GM03348 (cell line): Measurements from ENCODE around the gene STK35.
A peak's percentile ranks its signal among the peaks of the same experiment; 100 is the strongest.

Source experiments
- DNase-seq: peaks from one replicate; pipeline ENCODE4 v3.0.0; 2012; ENCODE audit warnings: low spot score

Gene STK35

DNA sequence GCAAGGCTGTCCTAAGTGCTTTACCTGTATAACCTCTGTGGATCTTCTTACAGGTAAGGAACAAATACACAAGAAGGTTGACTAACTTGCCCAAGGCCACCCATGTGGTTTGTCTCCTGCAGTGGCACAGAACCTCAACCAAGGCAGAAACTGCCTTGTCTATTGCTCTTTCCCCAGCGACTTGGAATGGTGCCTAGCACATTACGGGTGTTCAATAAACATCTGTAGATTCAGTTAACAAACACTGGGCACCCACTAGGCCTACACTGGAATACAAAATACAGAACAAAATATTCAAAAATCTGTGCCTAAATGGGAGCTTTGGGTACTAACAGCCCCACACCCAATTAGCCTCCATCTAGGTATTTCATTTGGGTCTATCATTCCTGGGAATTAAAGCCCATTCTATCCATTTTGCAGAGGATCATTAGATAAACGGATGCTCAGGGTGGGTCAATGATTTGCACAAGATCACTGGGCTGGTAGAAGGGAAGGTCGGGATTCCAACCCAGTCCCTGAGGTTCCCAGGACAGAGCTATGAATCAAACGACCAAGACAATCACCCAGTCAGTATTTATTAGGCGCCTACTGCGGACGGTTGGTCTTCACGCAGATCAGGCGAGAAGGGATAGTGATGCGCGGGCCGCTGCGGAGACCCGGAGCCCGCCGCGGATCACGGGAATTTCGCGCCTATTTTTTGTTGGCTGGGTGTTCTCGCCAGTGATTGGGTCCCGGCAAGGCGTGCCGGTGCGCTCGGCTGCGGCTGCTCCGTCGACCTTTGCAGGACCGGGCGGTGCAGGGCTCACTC lies at the start of gene STK35:
Gene STK35, plus strand, starts transcription at position 771 of the 808 bp plus-strand sequence. CDS start 55 bp downstream, outside the sequence.
- DNase-seq: peak; percentile 88

DNA sequence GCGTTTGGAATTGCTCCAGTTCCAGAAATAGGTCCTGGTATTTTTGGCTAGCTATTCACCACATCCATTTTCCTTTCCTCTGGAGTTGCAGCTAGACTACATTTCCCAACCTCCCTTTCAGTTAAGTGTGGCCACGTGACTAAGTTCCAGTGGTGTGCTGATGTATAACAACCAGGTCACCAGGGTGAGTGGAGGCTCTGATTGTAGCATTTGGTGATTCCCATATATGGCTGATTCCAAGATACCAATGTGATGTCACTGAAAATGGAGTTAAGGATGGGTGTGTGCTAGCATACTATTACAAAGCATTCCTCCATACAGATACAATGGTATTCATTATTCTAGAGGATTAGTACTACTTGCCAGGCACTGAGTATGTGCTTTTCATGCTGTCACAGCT lies 49.7 kb upstream of the STK35 start:
- DNase-seq: no peak

DNA sequence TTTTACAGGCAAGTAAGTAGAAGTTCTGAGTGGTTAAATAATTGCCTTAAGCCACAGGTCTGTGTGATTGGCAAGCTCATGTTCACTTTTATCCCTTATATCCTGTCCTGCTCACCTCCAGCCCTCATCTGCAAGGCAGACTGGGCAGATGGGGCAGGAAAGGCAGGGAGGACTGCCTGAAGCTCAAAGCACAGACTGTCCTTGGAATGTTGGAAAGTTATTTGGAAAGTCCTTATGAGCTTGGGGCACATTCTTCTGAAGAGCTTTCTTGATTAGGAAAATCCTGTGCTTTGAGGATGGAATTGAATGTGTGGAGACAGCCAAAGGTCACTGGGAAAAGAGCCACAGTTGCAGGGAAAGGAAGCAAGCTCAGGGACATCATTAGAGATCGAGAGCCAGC lies 48.9 kb upstream of the STK35 start:
- DNase-seq: no peak

DNA sequence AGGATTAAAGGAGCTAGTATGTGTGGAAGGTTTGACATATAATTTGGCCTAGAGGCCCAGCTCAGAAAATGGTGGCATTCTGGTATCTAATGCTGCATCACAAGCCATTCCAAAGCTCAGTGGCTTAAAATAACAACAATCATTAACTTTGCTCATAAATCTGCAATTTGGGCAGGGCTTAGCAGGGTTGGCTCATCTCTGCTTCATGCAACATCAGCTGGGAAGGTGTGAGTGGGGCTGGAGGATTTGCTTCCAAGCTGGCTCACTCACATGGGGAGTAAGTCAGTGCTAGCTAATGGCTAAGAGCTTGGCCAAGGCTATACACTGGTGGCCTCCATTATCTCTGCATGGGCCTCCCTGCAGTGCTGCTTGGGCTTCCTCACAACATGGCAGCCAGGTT lies 48.0 kb upstream of the STK35 start:
- no peak for DNase-seq

DNA sequence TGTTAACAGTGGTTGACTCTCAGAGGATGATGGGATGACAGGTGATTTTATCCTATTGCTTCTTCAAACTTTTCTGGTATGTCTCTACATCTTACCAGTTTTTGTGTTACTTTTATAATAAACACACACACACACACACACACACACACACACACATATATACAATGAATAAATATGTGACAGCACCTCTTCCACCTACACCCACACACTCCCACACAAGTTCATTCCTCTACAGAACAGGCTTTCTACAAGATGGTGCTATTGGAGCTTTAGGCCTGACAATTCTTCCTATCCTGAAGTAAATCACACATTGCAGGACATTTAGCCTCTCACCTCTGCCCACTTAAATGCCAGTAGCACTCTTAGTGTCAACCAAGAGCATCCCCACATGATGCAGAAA lies 46.7 kb upstream of the STK35 start:
- DNase-seq: no peak

DNA sequence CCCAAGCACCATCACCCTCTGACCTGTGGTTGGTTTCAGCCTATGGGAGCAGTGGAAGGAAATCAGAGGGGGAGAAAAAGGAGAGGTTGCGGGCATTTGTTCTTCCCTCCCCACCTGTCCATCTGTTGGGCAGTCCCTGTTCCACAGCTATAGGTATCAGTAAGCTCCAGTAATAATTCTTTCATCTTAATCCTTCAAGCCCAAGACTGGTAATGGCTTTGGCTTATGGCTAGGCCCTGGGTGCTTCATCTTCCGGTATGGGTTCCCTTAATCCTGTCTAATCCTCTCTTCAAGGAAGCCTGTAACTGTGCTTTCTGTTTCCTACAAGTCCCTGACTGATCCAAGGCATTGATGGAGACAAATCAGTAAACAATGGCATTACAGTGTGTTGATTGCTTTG lies 42.2 kb upstream of the STK35 start:
- DNase-seq: no peak

DNA sequence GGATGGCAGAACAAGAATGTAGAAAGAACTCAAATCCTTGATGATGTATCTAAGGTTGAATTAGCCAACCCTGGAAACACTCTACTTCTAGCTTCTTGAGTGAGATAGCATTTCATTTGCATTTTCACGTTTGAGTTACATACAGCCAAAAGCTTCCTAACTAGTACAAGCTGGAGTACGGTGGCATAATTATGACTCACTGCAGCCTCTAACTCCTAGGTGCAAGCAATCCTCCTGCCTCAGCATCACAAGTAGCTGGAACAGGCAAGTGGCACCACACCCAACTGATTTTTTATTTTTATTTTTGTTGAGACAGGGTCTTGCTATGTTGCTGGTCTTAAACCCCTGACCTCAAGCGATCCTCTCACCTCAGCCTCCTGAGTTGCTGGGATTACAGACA lies 36.5 kb upstream of the STK35 start:
- DNase-seq: no peak

DNA sequence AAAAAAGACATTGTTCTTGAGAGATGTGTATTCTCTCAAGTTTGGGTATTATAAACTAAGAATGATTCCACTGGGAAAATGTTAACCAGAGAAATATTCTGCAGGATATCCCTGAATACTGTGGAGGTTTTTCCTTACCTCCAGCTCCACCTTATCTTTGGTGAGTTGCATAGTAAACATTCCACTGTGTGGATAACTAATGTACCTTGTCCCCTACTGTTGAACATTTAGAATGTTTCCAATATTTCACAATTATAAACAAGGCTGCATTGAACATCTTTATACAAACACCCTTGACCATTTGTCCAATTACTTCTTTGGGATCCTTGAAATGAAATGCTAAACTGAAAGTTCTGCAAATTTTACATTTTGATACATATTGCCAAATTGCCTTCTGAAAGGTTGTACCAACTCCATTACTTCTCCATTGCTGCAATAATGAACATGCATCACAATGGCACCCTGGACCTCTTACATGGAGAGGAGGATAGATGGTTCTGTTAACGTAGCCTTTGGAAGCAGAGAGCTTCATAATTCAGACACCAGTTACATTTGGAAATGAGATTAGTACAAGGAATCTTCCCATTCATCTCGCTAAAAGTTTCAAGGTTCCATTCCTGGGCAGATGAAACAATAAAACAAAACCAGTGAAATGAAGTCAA lies 35.0 kb upstream of the STK35 start:
- no peak for DNase-seq

DNA sequence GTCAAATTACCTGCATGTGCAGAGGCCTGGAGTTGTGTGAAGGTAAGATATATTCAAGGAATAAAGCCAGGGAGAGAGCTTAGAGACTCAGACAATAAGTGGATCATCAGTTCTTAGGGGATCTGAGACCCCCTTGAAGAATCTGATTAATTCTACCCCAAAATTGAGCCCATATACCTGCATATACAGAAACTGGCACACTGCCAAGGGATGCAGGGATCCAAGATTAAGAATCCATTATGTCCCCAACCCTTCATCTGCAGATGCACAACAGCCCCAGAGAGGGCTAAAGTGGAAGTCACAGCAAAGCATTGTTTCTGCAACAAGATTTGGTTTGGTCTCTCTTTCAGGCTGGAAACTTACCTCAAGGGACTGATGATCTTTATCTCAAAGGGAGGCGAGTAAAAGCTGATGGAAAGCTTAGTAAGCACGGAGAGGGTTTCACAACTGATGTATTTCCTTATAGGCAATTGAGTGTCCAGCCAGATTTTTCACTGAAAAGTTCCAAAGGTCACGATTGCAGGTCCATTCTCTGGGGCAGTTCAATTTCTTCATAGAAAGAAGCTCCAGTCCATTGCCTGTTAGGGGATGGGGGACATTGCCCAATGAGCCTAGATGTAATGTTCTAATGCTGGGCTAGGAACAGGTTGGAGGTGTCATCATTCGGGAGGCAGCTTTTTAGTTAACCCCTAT lies 20.9 kb upstream of the STK35 start:
- no peak for DNase-seq

DNA sequence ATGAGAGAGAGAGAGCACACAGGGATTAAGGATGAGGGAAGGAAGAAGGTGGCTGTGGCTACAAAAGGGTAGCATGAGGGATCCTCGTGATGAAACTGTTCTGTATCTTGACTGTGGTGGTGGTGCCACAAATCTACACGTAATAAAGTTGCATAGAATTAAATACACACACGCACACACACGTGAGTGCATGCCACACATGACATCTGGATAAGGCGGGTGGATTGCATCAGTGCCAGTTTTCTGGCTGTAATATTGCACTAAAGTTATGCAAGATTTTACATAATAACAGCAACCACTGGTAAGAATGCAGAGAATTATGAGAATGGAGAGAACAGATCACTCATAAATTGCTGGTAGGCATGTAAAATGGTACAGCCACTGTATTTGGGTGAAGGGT lies 16.9 kb upstream of the STK35 start:
- DNase-seq: peak; percentile 63

DNA sequence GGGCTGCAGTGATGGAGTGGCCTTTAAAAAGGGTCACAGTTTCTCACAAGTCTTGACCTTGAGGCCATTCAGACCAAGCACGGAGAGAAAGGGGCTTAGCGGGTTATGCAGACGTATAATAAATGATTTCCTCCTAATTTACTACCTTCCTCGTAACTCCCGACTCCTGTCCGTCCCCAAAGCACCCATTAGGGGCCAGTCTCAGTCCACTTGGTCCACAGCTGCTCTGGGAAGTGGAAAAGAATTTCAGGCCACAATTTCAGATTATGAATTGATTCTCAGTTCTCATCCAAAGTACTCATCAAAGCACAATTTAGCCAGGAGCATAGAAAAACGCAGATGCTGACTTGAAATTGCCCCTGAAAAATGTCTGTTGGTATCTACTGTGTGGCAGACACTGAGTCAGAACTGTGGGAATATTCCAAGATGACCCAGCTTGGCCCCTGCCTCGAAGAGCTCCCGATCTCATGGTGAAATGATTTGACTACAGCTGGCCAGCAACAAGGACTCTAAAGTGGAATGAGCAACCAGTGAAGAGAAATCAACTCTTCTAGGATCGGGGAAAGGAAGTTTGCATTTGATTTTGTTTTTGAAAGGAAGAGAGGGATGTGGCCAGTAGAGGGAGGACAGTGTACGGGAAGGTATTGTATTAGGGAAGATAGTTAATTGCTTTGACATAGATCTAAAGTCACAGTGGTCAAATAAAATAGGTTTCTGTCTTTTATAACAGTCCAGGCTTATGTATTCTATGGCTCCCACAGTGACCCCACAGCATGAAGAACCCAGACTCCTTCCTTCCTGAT lies 15.2 kb upstream of the STK35 start:
- DNase-seq: peak; percentile 23

DNA sequence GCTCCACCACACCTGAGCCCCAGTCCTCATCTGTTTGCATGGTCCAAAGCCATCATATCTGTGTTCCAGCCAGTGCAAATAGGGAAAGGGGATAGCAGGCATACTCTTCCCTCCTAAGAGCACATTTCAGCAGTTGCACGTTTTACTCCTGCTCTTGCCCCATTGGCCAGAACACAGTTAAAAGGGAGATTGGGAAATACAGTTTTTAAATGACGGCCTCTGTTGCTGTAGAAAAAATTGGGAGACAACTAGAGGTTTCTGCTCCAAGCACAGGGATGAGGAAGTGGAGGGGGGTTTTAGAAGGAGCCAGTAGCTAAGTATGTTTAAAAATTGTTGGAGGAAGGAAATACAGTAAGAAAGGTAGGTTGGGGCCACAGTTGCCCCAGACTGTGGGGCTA lies 14.6 kb upstream of the STK35 start:
- no peak for DNase-seq

DNA sequence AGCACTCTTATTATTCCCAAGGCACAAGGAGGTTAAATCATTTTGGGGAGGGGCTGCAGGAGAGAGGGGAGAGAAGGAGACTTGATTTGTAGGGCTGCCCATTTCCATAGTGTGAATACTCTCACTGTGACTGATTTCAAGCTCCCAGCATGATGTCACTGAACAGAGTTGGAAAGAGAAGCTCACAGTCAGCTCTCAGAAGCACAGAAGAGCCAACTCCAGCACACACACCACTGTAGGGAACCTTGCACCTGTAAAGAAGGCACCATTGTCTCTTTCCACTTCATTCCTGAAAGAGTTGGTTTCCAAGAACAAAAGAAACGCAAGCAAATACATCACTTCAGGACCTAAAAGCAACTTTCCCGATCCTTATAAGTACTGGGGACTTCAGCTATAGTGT lies 12.7 kb upstream of the STK35 start:
- DNase-seq: no peak

DNA sequence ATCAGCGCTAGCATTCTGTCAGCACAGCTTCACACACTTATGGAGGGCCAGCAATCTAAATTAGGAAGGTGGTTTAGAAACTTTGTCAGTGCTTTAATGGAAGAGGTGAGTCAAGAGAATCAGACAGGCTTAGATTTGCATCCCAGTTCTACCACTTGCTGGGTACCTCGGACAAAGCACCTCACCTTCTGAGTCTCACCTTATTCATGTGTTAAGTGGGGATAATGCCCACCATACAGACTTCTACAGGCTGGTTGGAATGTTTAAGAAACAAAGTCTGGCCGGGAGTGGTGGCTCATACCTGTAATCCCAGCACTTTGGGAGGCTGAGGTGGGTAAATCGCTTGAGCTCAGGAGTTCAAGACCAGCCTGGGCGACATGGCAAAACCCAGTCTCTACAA lies 12.2 kb upstream of the STK35 start:
- no peak for DNase-seq

DNA sequence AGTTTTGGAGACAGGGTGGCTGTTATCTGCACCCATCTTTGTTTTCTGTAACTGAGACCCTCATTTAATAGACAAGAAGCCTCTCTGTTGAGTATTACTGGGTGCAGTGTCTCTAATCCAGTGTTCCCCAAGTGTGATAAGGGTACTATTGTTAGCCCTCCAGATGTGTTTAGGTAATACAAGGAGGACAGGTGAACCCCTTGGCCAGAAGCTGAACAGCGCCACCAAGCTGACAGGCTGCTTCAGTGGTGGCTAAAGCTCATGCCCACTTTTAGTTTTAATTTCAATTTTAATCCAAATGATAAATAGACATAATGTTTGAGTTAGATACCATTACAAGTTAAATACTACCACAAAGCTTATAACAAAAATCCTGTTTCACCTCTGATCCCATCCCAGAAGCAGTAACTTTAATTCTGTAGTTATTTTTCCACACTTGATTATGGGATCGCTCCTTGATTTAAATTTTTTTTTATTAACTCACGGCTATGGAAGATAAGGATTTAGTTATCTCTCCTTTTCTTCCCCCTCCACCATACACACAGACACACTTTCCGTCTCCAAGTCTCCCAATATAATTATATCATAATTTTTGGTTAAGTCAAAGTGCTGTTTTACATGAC lies 8.4 kb upstream of the STK35 start:
- no peak for DNase-seq

DNA sequence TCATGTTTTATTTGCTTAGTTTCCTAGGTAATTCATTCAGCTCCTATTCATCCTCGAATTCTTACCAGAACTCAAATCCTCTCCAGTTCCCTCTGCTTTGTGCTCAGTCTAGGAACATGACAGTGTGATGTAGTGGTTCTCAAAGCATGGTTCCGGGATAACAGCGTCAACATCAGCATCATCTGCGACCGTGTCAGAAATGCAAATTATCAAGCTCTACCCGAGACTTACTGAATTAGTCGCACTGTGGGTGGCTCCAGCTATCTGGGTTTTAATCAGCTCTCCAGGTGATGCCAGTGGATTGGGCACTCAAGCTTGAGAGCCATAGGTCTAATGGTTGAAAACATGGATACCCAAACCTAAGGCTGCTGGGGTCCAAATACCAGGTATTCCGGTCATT lies 7.7 kb upstream of the STK35 start:
- DNase-seq: no peak

DNA sequence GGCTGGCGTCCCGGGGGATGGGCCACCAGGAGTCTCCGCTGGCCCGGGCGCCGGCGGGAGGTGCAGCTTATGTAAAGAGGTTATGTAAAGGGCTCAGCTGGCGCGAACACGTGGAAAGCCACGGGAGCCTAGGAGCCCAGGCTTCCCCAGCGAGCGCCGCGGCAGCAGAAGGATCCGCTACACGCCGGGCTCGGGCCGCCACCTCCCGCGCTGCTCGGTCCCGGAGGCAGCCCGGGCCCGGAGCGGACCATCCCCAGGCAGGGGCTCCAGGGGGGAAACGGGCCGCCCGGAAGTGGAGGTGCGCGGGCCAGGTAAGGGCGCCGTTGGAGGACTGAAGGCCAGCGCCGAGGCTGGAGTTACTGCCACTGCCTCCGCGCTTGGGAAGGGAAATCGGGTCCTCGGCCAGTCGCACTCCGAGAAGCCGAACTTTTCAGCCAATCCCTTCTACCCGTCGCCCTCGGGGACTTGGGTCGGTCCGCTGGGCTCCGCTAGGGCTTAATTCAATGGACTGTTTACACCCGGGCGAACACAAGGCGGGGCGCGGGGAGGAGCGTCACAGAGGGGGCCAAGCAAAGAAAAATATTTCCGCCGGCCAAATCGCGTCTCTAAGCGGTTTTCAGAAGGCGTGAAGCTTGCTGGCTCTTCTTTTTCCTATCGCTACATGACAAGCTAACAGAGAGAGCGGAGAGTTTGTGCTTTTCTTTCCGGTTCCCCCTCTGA lies 398 bp downstream of the STK35 start:
- DNase-seq: peak; percentile 95

DNA sequence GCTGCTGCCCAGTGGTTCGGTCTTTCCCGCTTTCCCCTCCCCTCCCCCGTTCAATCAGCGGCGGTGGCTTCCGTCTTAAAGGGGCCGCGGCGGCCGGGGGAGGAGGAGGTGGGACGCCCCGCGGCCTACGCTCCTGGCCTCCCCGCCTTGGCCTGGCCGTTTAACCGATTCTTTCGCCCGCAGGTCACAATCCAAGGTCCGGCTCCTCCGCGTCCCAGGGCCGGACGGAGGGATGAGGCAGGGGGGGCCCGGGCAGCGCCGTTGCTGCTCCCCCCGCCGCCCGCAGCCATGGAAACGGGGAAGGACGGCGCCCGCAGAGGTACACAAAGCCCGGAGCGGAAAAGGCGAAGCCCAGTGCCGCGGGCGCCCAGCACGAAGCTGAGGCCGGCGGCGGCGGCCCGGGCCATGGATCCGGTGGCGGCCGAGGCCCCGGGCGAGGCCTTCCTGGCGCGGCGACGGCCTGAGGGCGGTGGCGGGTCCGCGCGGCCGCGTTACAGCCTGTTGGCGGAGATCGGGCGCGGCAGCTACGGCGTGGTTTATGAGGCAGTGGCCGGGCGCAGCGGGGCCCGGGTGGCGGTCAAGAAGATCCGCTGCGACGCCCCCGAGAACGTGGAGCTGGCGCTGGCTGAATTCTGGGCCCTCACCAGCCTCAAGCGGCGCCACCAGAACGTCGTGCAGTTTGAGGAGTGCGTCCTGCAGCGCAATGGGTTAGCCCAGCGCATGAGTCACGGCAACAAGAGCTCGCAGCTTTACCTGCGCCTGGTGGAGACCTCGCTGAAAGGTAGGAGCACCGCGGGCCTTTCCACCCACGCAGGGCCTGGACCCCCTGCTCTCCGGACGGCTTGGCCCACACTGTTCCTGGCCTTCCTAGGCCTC lies 1.2 kb downstream of the STK35 start:
- DNase-seq: peak; percentile 95

DNA sequence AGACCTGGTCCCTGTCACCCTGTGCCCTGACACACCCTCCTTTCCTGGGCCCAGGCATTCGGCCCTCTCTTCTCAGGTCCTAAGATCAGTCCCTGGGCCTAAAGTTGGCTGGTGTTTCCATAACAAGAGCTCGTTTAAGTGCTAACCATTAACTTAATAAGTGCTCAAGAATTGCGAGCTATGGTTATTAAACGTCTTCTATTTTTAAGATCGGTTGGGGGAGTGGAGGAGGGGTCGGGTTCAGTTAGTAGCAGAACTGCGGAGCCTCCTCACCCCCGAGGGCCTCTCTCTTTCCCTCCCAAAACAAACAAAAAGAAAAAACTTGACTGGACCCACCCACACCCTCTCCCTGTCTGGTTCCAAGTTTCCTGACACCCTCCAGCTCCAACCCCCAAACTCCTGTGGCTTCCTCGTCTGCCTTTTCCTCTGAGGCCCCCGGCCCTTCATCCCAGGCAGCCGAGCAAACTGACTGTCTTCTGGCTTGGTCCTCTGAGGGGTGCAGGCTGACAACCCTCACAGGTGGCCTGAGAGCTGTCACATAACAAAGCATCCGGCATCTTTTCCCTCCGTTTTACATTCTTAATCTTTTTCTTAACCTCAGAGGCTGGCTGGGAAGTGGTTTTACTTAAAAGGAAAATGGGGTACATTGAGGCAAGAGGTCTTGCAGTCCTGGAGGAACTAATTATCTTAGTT lies 2.0 kb downstream of the STK35 start:
- DNase-seq: peak; percentile 24

DNA sequence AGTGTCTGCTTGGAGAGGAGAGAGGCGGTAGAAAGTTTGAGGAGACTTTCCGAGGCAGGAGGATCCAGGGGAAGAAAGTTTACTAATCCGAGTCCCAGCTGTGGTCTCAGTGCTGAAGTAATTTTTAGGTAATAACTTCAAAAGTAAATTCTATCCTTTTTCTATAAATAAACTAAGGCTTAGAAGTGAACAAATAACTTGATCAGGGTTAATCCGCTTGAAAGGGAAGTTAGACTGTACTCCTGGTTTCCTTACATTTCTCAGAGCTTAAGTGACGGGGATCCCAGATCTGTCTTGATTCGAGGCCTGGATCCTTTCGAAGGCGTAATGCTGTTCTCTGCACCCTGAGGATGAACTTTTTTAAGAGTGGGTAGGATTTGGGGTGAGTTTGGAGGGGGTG lies 2.6 kb downstream of the STK35 start:
- no peak for DNase-seq
